Amygdala (tissue), 56 donors: ENCODE measurements around the gene MYO16.

Source experiments
- DNase-seq, 56 donors: peaks; one replicate each; lab custom pipeline; 2025; lab: John Stamatoyannopoulos, UW

The MYO16 gene

DNA sequence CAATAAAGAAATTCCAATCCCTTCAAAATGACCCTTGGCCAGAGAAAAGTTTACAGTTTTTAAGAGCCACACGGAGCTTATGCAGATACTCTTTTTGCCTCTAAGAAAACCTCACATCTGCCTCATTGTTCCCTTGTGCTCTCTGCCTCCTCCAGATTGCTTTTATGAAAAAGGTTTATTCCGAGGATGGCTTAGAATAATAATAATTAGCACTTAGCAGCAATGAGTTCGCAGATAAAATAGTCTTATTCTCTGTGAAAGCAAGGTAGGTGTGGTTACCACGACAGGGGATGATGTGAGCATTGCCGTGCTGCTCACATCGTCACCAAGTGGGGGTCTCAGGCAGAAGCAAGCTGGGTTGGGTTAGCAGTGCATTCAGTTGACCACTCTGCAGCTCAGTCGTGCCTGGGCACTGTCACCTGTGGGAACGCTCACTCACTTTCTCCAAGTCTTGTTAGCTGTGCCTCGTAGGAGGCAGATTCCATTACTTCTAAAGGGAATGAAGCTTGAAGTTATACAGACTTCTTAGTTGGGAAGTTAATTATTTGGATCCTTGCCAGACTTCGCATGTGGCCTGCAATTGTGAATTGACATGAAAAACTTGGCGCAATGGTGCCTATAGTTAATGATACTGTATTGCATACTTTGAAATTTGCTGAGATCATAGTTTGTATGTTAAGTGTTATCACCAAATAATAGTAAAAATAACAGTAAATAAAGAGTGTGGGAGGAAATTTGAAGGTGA, 157.2 kb downstream of the MYO16 start:
- no peak for DNase-seq

DNA sequence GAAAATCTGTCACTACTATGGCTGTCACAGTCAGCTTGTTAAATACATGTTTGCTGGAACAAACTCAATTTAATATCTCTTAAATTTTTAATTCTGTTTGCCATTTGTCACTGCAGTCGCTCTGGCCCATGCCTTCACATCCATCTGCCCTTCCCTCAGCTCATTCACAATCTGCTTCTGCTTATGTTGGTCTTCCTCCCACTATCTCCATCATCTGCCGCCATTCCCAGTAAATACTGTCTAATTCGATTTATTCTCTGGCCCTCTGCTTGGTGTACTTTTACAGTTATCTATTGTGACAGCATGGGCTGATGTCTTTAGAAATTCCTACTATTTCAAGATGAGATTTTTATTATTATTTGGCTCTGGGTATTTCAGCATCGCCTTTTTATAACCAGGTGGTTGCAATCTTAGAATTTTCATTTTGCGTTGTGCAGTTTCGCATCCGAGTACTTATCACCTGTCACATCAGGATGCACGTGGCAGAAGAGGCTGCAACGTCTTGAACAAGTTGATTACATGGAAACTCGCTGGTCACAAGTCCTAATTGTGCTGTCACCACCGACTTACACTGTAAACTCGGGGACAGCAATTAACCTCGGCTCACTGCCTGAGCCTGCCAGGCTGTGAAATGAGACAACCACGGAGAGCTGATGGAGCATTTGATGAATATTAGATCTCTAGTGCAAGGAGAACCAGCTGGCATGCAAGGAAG, 158.4 kb downstream of the MYO16 start:
- peak in 7 of 56 donors; percentile 3 to 32 (median 7) for DNase-seq

DNA sequence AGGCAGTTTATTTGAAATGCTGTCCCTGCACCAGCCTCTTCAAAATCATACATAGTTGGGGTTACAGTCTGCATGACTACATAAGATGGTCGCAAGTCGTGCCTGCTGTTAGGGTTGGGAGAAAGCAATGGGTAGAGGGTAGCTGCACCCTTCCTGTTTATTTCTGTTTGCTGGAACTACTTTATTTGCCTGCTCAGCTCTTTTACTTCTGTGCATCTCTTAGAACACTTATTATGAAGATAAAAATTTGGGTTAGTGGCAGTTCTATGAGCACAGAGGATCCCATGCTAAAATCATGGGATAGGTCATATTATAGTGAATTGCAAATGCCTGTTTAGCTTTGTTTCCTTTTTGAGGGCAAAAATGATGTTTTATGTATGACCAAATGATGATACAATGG, 160.1 kb downstream of the MYO16 start:
- no peak for DNase-seq

DNA sequence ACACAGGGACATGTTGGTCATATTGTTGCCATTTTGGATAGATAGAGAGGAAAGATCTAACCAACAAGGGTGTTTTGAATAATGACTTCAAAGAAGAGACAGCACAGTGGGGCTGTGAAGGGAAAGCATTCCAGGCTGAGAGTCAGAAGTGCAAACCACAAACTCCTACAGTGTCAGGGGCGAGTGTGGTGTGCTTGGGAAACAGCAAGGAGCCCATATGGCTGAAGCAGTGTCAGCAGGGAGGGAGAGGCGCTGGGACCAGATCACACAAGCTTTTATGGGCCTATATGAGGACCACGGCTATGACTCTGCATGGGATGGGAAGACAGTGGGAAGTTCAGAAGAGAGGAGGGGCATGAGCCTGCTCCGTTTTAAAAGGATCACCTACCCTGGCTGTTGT, 166.4 kb downstream of the MYO16 start:
- DNase-seq = no peak

DNA sequence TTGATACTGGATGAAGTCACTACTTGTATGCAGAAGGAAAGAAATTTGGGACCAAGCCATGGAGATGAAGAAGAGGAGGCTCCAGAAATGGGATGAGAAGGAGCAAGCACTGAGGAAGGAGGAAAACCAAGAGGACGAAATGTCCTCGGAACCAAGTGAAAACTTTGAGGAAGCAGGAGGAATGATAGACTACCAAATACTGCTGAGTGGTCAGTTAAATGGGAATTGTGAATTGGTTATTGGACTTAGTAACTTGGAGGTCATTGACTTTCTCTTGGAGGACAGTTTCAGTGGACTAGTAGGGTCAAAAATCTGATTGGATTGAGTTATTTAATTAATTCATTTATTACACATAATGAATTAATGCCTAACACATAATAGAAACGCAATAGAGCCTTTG, 167.9 kb downstream of the MYO16 start:
- no peak for DNase-seq

DNA sequence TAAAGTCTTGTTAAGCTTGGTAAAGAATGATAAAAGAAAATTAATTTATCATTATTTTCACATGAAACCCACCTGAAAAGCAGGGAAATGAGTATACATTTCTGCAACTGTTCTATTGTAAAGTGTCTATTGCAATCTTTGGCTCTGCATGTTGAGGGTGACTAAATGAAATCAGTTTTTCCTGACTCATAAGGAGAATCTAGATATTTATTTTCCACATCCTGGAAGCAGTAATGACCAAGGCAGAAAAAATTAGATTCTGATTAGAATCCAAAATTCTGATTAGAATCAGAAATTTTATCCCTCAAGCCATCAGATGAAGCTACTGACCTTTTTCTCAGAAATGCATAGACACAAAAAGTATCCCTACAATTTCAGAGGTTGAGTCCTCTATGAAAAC, 178.4 kb downstream of the MYO16 start:
- DNase-seq = no peak

DNA sequence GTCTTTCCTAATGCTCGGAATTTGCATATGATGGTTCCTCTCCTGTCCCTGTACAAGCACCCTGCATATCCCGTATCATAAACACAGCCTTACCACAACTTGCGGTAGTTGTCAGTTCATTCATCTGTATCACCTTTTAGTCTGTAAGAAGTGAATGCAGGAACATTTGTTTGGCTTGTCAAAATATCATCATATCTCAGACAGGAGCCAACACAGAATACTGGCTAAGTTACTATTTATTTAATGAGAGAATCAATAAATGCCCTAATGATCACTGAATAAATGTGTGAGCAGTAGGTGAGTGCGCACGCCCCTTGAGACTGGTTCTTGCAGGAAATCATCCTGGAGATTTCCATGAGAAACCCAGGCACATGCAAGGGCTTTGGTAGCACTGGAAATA, 182.8 kb downstream of the MYO16 start:
- no peak for DNase-seq

DNA sequence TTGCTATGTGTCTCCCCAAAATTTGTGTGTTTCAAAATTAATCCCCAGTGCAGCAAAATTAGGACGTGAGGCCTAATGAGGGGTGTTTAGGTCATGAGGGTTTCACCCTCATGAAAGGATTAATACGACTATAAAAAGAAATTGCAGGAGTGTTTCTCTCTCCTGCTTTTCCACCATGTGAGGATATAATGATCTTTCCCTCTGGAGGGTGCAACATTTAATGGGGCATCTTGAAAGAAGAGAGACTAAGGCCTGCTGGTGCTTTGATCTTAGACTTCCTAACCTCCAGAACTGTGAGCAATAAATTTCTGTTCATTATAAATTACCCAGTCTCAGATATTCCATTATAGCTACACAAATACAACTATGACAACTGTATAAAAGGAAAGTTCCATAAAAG, 183.2 kb downstream of the MYO16 start:
- no peak for DNase-seq

DNA sequence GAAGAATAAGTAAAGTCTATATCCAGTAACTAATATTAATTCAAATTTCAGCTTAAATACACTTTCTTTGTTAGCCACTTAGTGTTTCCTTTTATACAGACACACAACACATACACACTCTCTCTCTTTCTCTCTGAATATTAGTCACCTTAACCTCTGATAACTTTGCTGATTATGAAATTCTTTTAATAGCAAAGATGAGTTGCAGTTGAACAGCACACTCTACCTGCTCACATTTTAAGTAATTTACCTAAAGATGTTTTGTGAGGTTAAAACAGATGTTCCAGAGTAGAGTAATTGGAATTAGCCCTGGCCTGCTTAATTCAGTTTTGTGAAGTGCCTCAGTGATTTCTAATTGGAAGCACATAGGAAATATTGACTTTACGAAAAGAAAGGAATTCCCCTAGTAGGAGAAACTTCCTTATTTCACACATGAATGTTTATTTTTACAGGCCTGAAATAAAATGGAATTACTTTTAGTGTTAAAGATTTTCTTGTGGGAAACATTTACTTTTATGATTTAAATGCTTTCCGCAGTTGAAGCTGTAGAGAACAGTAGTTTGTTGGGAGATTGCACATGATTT, 184.3 kb downstream of the MYO16 start:
- no peak for DNase-seq

DNA sequence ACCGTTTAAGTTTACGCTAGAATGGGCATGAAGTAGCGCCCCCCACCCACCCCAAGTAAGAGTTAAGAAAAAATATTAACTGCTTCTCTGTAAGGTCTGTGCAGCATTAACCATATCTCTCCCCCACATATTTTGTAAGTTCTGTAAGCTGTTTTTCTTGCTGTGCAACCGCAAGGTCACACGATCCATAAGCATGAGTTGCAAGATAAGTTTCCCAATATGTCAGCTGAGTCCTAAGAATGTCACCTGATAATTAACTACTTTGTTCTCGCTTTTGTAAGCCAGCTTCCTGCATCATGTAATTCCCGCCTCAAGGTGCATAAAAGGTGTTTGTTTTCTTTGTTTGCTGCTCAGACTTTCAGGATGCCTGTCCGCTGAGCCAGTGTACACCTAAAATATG, 187.0 kb downstream of the MYO16 start:
- no peak for DNase-seq

DNA sequence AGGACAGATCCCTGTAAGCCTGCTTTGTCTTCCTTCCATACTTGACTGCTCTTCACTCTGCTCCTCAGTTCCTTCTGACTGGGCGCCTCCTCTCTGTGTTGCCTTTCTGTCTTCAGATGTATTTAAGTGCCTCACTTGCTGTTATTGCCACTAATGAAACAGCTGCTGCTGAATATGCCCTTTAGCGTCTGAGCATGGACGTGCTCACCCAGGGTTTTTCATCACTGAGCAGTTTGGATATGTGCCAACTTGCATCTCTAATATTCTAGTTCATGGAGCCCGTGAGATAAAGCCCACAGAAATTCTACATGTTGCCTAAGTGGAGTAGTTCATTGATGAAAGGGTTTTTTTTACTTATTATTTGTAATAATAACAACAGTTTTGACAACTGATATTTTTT, 198.2 kb downstream of the MYO16 start:
- no peak for DNase-seq

DNA sequence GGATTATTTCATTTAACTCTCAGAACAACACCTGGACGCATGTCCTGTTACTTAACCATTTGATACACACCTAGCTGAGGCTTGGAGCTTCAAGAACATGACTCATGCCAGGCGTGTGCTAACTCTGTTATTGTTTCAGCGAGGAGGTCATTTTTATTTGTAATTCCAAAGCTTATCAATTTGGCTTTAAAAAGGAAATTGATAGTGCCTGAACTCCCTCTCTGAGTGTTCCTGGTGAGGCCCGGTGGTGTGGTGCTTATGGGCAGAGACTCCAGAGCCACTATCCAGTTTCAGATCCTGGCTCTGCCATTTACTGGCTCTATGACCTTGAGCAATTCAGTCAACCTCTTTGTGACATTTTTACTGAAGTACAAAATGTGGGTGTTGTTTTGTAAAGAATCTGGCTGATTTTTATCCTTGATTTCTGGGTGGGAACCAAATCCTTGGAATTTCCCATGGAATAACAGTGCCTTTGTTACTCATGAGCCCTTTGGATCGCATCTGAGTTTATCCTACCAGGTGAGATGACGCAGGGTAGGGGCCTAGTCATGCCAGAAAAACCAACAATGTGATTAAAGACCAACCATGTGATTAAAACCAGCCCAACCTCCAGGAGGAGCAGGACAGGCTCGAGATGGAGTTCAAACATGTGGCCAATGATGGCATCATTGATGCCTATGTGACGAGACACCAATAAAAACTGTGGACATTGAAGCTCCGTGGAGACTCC, 198.8 kb downstream of the MYO16 start:
- DNase-seq = no peak

DNA sequence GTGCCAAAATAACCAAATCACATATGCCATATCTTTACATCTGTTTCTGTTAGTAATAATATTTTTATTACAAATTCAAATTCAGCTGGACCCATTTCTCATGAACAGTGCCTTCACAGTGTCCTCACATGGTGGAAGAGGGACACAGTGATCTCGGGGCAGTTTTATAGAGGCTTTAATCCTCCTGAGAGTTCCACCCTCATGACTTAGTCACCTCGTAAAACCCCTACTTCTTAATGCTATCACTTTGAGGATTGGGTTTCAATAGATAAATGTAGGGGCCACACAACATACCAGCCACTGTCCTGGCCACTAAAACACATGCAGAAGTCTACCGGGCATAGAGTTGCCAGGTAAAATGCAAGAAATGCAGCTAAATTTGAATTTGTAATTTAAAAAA, 201.5 kb downstream of the MYO16 start:
- DNase-seq = no peak

DNA sequence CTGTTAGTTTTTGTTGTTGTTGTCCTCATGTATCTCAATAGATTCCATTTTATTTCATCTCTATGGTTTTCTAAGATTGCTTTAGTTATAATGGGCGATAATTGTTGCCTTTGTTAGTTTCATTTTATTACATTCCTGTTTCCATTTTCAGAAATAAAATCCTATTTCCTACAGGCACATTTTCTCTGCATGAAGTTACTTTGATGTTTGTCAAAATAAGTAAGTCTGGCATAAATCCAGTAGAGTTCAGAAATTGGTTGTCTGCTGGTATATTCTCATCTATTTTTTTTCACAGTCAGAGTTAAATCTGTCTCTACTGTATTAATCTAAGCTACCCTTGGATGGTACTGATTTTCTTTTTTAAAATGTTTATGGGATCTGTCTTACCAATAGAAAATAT, 204.1 kb downstream of the MYO16 start:
- DNase-seq = no peak

DNA sequence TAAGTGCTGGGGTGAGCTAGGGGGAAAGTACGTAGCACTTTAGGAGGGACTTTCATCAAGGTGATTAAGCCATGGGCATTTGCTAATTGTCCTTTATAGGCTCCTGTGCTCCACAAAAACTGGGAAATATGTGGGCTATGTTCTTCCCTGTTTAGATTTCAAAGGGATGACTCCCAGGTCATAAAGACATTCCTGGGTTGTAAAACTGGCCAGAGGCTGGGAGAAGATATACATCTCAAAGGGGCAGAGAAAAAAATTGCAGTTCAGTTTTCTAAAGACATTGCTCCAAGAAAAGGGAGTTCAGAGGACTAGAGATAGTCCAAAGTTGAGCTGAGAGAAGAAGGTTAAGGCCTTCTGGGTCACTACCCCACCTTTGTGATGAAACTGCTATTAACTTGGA, 204.8 kb downstream of the MYO16 start:
- DNase-seq = no peak

DNA sequence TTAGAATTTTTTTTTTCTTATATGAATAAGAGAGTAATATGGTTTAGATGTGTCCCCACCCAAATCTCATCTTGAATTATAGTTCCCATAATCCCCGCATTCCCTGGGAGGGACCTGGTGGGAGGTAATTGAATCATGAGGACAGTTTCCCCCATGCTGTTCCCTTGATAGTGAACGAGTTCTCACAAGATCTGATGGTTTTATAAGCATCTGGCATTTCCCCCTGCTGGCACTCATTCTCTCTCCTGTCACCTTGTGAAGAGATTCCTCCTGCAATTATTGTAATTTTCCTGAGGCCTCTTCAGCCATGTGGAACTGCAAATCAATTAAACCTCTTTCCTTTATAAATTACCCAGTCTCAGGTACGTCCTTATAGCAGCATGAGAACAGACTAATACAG, 205.7 kb downstream of the MYO16 start:
- no peak for DNase-seq

DNA sequence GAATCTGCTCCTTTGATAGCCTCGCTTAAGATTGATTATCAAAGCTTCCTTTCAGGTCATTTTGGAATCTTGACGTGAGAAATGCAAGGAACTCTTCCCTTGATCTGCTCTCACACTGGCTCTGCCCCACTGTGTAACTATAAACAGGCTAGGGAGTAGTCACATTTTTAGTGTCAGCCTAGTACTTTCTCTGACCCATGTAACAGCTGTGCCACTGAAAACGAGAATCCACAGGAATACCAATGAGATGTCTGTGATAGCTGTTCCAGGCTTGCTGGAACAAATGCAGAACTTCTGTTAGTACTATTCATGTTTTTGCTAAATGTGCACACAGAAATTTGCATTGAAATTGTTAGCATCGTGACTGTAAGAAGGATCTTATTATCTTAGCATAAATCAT, 221.3 kb downstream of the MYO16 start:
- no peak for DNase-seq

DNA sequence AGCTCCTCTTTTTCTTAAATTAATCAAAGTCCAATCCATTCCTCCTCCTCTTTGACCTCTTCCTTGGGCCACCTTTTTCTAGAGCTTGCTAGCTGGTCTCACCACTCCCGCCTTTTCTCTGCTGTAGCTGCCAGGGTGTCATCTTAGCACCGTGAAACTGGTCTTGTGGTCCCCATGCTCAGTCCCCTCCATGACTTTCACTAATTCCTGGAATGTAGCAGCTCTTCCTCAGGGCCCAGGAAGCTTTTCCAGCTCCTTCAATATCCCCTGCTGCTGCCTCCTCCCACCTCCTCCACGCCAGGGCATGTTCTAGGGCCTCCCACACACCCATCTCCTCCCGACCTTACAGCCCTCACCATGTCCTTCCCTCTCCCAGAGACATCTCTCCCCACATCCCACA, 222.2 kb downstream of the MYO16 start:
- no peak for DNase-seq

DNA sequence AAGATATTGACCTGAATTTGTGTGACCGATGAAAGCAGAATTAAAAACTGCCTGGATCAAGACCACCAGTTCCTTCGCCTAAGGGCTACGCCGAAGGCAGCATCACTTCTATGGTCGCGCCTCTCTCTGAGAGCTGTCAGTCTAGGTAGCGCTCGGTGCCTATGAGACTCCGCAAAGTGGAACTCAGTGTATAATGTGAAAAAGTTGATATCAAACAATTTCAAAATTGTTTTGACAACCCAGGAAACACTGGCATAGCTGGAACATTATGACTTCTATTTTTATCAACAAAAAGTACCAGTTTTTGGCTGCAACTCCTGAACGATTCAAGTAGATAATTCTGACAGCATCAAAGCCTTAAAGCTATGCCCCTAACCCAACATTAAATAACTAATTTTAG, 223.6 kb downstream of the MYO16 start:
- DNase-seq = no peak

DNA sequence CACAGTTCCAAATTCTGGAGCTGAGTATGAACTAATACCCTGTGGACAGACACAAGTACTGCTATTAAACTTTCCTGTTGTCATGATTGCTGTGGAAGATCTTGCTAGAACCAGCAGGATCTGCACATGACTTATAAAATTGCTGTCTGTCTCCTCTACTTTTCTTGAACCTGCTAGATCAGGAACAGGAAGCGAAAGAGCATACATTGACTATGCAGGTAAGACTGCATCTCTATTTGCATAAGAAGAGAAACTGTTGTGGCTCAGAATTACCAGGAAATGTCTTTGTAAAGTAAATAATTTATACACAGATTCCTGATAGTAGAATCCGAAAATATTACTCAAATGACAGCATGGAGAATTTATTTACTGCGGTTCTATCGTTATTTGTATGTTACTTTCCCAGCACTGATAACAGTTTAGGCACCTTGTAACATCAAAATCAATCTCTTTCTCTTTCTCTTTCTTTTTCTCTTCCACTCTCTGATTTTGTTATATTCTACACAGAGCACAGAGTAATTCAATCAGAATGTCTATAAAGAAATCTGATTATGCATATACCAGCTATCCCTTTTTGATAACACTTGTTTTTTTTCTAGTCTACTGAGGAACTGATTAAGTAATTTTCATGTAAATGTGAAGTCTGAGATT, 226.5 kb downstream of the MYO16 start:
- DNase-seq = no peak

DNA sequence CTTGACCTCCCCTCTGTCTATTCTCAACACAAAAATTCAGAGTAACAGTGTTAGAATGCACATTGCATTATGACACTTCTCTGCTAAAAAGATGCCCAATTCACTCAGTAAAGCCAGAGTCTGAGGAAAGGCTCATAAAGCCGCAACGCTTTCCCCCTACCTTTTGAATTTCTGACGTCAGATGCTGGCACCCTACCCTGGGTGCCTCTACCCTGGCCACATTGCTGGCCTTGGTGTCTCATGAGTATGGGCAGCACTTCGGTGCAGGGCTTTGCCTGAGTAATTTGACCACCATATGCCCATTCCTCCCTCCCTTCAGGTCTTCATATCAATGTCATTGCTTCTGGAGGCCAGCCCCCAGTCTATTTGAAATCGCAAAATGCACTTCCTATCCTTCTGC, 229.3 kb downstream of the MYO16 start:
- DNase-seq = no peak
